Prostate gland (tissue), 2 donors: ENCODE results near the gene KRT32. TPM values are rescaled to one million over a fixed set of nuclear protein-coding genes. Genes with fewer than 3 reads are reported as not detected.

Experiments
- DNase-seq: peaks from one replicate; pipeline ENCODE4 v3.0.0-alpha.2; 2019; ENCODE audit warnings: low spot score
- H3K27ac ChIP-seq, 2 donors: fragments of 200-600 bp; sonication (generic); 2 replicates each; pipeline ENCODE4 v1.5.1; 2017 to 2019
- H3K27me3 ChIP-seq: fragments of 200-600 bp; sonication (generic); replicated peaks from 2 replicates; pipeline ENCODE4 v1.5.1; 2019; ENCODE audit not compliant: insufficient read depth
- H3K36me3 ChIP-seq, 2 donors: fragments of 200-600 bp; sonication (generic); 1 replicate in 1 of 2; 2 replicates in 1 of 2; pipeline versions ENCODE4 v1.5.1 to v1.8.1; 2017 to 2019
- H3K4me1 ChIP-seq: fragments of 200-600 bp; sonication (generic); replicated peaks from 2 replicates; pipeline ENCODE4 v1.5.1; 2019
- H3K4me3 ChIP-seq, 2 donors: fragments of 200-600 bp; sonication (generic); 2 replicates each; pipeline ENCODE4 v1.5.1; 2017 to 2019
- H3K9me3 ChIP-seq: fragments of 200-600 bp; sonication (generic); 2 replicates; pipeline ENCODE4 v1.5.1; 2017
- POLR2A ChIP-seq: fragments of 450-650 bp; IDR thresholded peaks from one replicate; pipeline ENCODE4 v1.6.1; 2016; ENCODE audit warnings: antibody characterized with exemption, mild to moderate bottlenecking
- POLR2AphosphoS5 ChIP-seq: sonication (generic); formaldehyde crosslinking; IDR thresholded peaks from one replicate; pipeline ENCODE4 v1.6.1; 2017; ENCODE audit warnings: antibody characterized with exemption
- WGBS: methylation state at CpG from one replicate; pipeline ENCODE4 v1.1.5; 2018; 5-methylcytosine and 5-hydroxymethylcytosine counted together
- intact Hi-C: fragments of 100-400 bp; cut with DNase I; formaldehyde crosslinking; loops from one replicate; pipeline ENCODE4 v1.14.2; 2022
- total RNA-seq, 2 donors: library from RNA; depleted of rRNA; stranded (reverse); fragments of >200 nt; gene quantifications; one replicate each; pipeline ENCODE4 v1.1.0, GENCODE V29; 2016
- TF ChIP-seq, protein P1 (sequence below), 4 experiments: fragments of 200-600 bp in 2 of 4; fragments of 450-650 bp in 2 of 4; sonication (generic) in 2 of 4; IDR thresholded peaks; 1 replicate in 3 of 4; 2 replicates in 1 of 4; pipeline ENCODE4 v1.5.1; 2016 to 2019; ENCODE audit warnings: antibody characterized with exemption in 4 of 4, mild to moderate bottlenecking in 2 of 4, moderate library complexity in 2 of 4

KRT32 gene
- total RNA-seq, 2 donors from 2014 or later = not detected

DNA sequence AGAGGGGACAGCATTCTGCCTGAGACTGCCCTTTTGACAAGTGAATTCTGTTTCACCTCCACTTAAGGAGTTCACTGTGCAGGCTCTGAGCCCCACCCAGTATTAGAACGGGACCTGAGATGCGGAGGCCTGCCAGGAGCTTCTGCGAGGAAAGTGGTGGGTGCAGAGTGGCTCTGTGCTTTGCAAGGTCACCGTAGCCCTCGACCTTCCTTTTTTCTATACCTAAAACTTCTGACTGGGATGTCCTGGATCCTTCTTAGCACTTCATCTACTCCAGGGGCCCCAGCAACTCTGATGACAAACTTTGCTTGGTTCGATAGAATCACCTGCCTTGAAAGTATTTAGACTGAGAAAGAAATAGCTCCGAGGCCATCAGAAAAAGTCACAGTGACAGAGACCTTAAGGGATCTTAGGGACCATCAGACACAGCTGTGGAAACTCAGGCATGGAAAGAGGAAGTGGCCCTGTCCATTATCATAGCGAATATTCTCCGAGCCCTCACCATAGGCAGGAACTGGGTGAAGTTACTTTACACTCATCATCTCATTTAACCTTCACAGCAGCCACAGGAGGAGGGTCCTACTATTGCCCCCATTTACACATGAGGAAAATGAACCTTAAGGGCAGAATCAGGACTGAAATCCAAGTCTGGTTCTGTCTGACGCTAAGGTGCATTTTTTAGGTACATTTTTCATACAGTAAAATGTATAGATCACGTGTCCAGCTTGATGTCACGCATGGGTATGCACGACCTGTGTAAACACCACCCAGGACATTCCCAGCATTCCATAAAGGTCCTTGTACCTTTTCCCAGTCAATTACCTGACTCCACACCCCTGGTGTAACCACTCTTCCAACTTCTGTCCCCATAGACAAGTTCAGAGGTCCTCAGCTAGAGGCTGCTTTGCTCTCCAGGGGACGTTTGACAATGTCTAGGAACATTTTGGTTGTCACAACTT, 38.9 kb upstream of the KRT32 start:
- Histone ChIP-seq H3K9me3 (no peaks in the 10 kb centered on the region), H3K27ac (no peak overlapping the region), H3K27me3 (no peaks in the 10 kb centered on the region), H3K4me1 (peaks cover 2% of the 10 kb centered on the region), H3K36me3 (no peaks in the 10 kb centered on the region), H3K4me3 (no peak overlapping the region)
- intact Hi-C loops = loop anchor here (5.0 kb wide), 1 partner anchor 44 kb away; no protein-coding TSS in a partner anchor
- 75% methylated on average over 14 of the region's 14 CpGs for WGBS
- TF ChIP-seq POLR2A = no peak
- TF ChIP-seq, protein P1, sequence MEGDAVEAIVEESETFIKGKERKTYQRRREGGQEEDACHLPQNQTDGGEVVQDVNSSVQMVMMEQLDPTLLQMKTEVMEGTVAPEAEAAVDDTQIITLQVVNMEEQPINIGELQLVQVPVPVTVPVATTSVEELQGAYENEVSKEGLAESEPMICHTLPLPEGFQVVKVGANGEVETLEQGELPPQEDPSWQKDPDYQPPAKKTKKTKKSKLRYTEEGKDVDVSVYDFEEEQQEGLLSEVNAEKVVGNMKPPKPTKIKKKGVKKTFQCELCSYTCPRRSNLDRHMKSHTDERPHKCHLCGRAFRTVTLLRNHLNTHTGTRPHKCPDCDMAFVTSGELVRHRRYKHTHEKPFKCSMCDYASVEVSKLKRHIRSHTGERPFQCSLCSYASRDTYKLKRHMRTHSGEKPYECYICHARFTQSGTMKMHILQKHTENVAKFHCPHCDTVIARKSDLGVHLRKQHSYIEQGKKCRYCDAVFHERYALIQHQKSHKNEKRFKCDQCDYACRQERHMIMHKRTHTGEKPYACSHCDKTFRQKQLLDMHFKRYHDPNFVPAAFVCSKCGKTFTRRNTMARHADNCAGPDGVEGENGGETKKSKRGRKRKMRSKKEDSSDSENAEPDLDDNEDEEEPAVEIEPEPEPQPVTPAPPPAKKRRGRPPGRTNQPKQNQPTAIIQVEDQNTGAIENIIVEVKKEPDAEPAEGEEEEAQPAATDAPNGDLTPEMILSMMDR (IDR thresholded peaks at IDR 0.05) = no peak
- no peak for DNase-seq

DNA sequence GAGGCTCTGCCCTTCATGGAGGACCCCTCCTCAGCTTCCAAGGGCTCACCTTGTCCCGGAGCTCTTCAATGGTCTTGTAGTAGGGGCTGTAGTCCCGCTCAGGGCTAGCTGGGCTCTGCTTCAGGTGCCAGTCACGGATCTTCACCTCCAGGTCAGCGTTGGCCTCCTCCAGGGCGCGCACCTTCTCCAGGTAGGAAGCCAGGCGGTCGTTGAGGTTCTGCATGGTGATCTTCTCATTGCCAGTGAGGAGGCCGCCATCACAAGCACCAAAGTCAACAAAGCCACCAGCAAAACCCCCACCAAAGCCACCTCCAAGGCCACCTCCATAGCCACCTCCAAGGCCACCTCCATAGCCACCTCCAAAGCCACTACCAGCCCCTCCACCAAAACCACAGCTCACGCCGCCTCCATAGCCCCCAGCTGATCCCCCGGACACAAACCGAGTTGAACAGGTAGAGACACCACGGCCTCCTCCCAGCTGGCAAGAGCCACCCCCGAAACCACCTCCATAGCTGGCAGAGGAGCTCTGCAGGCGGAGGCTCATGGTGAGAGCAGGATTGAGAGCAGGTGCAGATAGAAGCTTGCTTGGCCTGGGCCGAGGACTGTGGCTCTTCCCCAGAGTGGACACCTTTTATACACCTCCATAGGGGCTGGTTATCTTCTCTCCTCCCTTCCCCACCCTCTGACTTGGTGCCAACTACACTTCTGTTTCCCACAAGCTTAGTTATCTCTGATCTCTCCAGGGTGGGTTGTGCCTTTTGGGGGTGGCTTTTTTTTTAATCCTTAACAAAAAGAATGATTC, 38.0 kb upstream of the KRT32 start, which contains the start of gene KRT13:
TSS of gene KRT13 (minus strand) at position 606 of the 802 bp plus-strand sequence. CDS start at position 544, 62 bp downstream.
- Histone ChIP-seq H3K4me3 (no peak within 1 kb of the TSS), H3K9me3 (no peaks in the 10 kb centered on the region), H3K27me3 (no peaks in the 10 kb centered on the region), H3K27ac (no peak within 1 kb of the TSS), H3K36me3 (no peaks in the 10 kb centered on the region), H3K4me1 (no peaks in the 10 kb centered on the region)
- TF ChIP-seq POLR2AphosphoS5 (no peak), POLR2A (no peak)
- TF ChIP-seq, protein P1 (IDR thresholded peaks at IDR 0.05) = no peak
- intact Hi-C loops = loop anchor here (5.0 kb wide), 1 partner anchor 43 kb away; no protein-coding TSS in a partner anchor
- DNase-seq = no peak
- WGBS = 79% methylated on average over 17 of the region's 17 CpGs

DNA sequence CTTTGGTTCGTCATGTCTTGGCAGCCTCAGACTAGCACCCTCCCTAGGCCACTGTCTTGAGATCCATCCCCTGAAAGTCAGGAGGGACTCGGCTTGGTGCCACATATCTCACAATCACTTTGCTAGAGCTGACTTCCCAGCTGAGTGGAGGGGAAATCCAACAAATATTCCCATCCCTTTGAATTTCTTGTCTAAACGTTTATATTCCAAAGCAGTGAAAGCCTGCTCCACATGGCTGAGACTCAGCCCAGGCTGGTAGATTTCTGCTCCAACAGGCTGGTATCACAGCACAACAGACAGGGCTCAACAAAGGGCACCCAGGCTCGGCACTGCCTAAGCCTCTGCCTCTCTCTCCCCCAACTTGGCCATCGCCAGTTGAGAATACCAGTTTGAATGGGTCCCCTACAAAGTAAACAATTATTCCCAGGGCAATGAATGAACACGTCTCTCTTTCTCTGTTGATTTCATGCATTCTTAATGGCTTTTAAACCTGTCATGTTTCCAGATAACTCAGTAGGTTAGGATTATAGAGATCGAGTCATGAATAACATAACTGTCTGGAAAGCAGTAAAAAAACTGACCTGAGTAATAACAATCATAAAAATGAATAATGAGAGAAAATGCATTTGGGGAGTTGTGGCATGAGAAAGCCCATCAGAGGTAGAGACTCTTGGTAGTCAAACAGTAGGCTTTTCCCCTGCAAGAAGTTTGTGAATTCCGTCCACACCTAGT, 37.2 kb upstream of the KRT32 start:
- Histone ChIP-seq H3K27ac (no peak overlapping the region), H3K9me3 (no peaks in the 10 kb centered on the region), H3K4me3 (no peak overlapping the region), H3K4me1 (no peaks in the 10 kb centered on the region), H3K36me3 (no peaks in the 10 kb centered on the region), H3K27me3 (no peaks in the 10 kb centered on the region)
- WGBS = 25% methylated on average over 8 of the region's 8 CpGs
- DNase-seq = no peak
- TF ChIP-seq POLR2AphosphoS5 = peak; percentile 15
- no peak for TF ChIP-seq POLR2A
- intact Hi-C loops = no loop called here

DNA sequence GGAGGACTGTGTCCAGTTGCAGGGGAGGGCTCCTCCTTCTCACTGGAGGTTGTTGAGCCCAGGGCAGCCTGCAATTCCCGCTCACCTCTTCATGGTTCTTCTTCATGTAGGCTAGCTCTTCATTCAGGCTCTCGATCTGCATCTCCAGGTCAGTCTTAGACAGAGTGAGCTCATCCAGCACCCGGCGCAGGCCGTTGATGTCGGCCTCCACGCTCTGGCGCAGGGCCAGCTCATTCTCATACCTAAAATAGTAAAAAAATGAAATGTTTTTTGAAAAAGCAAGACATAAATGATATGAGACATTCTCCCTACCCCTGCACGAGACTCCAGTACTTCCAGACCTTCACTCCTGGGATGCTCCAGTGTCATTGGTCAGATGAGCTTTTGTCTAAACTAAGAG, 36.0 kb upstream of the KRT32 start:
- DNase-seq = no peak
- intact Hi-C loops = no loop called here
- H3K27ac ChIP-seq = no peak overlapping the region
- no peak overlapping the region for H3K4me3 ChIP-seq
- WGBS = 72% methylated on average over 9 of the region's 9 CpGs
- H3K9me3 ChIP-seq = no peaks in the 10 kb centered on the region
- no peaks in the 10 kb centered on the region for H3K36me3 ChIP-seq
- H3K4me1 ChIP-seq = no peaks in the 10 kb centered on the region
- no peak for TF ChIP-seq POLR2A
- TF ChIP-seq POLR2AphosphoS5 = no peak
- TF ChIP-seq, protein P1 (IDR thresholded peaks at IDR 0.05) = no peak
- no peaks in the 10 kb centered on the region for H3K27me3 ChIP-seq
